Activated CD4-positive, alpha-beta memory T cell treated with anti-CD3 and anti-CD28 coated beads, Interleukin-2, amount 10 ng/mL, durations not matched to agents 7 days and 5 days (primary cell): ENCODE results near the gene IKZF3. TPM values are rescaled to one million over a fixed set of nuclear protein-coding genes. Genes with fewer than 3 reads are reported as not detected.
A peak's percentile ranks its signal among the peaks of the same experiment; 100 is the strongest.
"Not testable (repeated sequence)": the region's sequence is repeated elsewhere in the genome, so short reads cannot be mapped to it uniquely, and the experiment has no call there.

Experiments
- CTCF ChIA-PET: fragments of 350-600 bp; sonication (Branson Sonifier 250); formaldehyde crosslinking; loops from one replicate; lab custom pipeline; 2021; ENCODE audit warnings: antibody characterized with exemption, inconsistent platforms; lab: Charles Lee
- POLR2A ChIA-PET: fragments of 350-600 bp; sonication (Branson Sonifier 250); formaldehyde crosslinking; loops from one replicate; lab custom pipeline; 2021; ENCODE audit warnings: antibody characterized with exemption; lab: Charles Lee
- DNase-seq: peaks from one replicate; pipeline ENCODE4 v3.0.0-alpha.2; 2020
- H3K27ac Mint-ChIP-seq: one replicate; pipeline ENCODE4 v1.8.0; 2021; ENCODE audit warnings: mild to moderate bottlenecking, mixed read lengths
- H3K27me3 Mint-ChIP-seq: one replicate; pipeline ENCODE4 v1.8.0; 2021; ENCODE audit warnings: mixed read lengths
- H3K36me3 Mint-ChIP-seq: one replicate; pipeline ENCODE4 v1.8.0; 2021; ENCODE audit warnings: low read depth, mixed read lengths
- H3K4me1 Mint-ChIP-seq: one replicate; pipeline ENCODE4 v1.8.0; 2021; ENCODE audit warnings: mixed read lengths
- H3K4me3 Mint-ChIP-seq: one replicate; pipeline ENCODE4 v1.8.0; 2021; ENCODE audit warnings: mild to moderate bottlenecking, mixed read lengths
- H3K9me3 Mint-ChIP-seq: one replicate; pipeline ENCODE4 v1.8.0; 2021; ENCODE audit warnings: mixed read lengths
- total RNA-seq, 2 experiments: library from RNA; stranded (reverse); gene quantifications; one replicate each; pipeline ENCODE4 v1.2.3, GENCODE V29; 2021

IKZF3 gene
- total RNA-seq, 2 experiments from 2014 or later, result 37.9 to 38.2 TPM

- Mint-ChIP-seq H3K4me1 (peaks cover 22% of the 10 kb centered on the region), H3K27ac (no peak overlapping the region), H3K4me3 (no peak overlapping the region), H3K36me3 (no peaks in the 10 kb centered on the region), H3K9me3 (peaks cover 2% of the 10 kb centered on the region), H3K27me3 (peaks cover 2% of the 10 kb centered on the region)
- DNase-seq, result no peak
- CTCF ChIA-PET, result interaction anchor here (1.5 to 2.6 kb wide), 4 partner anchors 8 to 141 kb away, joined by 3 to 30 read pairs (median 6); partner anchors contain the start of genes IKZF3, MIEN1 and PSMD3
- POLR2A ChIA-PET, result interaction anchor here (1.1 to 1.3 kb wide), 2 partner anchors 87 to 109 kb away, joined by 3 to 6 read pairs; partner anchors contain the start of gene PSMD3
Measured at GRCh38 chr17:39871801-39872200, 7.7 kb upstream of the IKZF3 start.

GRCh38 chr17:39870776-39871175 lies 6.7 kb upstream of the IKZF3 start:
- ChIA-PET CTCF (no interaction called here), POLR2A (interaction anchor here (1.4 kb wide), 1 partner anchor 110 kb away, joined by 3 read pairs; the partner anchor contains the start of gene PSMD3)
- Mint-ChIP-seq H3K4me1 (peaks cover 31% of the 10 kb centered on the region), H3K4me3 (no peak overlapping the region), H3K27ac (no peak overlapping the region), H3K27me3 (no peaks in the 10 kb centered on the region), H3K9me3 (peaks cover 2% of the 10 kb centered on the region), H3K36me3 (no peaks in the 10 kb centered on the region)
- DNase-seq, result no peak

DNA sequence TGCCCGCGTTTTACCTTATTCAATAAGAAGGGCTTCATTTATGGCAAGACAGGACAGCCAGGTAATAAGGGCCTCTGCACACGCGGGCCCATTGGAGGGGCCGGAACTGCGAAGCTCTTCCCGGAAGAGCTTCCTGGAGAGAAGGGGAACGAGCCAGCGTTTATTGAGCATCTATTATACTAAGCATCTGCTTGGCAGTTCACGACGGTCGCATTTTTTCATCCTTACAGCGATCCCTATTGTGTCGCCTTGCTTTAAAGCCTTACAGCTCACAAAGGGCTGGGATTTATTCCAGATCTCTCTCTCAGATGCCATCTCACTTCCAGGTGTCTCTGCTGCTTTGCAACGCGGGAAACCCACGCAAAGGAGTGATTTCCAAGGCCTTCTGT lies 4.4 kb upstream of the IKZF3 start:
- ChIA-PET CTCF (interaction anchor here (1.1 kb wide), 1 partner anchor 112 kb away, joined by 3 read pairs; the partner anchor contains the start of gene PSMD3), POLR2A (interaction anchor here (0.8 to 1.0 kb wide), 3 partner anchors 58 to 112 kb away, joined by 3 to 4 read pairs (median 4); partner anchors contain the start of gene PSMD3)
- Mint-ChIP-seq H3K9me3 (peaks cover 2% of the 10 kb centered on the region), H3K36me3 (no peaks in the 10 kb centered on the region), H3K4me1 (peaks cover 47% of the 10 kb centered on the region), H3K4me3 (peak overlapping the region; percentile 57), H3K27ac (peak overlapping the region; percentile 42), H3K27me3 (no peaks in the 10 kb centered on the region)
- DNase-seq, result no peak

DNA sequence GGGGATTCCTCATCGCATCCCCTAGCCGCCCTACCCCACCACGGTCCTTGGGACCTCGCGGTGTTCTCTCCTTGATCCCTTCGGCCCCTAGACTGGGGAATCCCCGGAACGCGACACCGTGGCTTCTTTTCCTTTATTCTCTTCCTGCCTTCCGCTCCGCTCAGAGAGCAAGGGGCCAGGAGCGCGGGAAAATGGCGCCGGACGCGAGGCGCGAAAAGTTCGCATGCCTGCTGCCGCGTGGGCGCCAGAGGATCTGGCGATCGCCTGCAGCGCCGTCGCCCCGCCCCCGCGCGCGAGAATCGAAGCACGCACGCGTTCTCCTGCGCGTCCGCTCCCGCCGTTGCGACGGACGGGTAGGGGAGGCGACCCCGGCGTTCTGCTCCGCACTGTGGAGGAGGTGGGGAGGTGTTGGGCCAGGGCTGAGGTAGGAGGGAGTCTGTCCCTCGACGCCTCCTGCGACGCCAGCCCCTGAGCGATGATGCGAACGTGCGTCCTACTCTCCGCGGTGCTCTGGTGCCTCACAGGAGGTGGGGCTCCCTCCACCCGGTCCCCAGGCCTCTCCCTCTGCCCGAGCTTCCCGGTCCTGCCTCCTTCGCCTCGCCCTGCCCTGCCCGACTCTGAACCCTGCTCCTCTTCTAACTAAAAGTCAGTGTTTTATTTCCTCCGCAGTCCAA lies 3.9 kb upstream of the IKZF3 start, which contains the start of gene ZPBP2:
ZPBP2 (plus strand) TSS at position 323 of the 674 bp plus-strand sequence; CDS start at position 476, 153 bp downstream.
- H3K4me3 Mint-ChIP-seq, result peak within 1 kb of the TSS; percentile 57
- no peaks in the 10 kb centered on the region for H3K27me3 Mint-ChIP-seq
- H3K27ac Mint-ChIP-seq, result peak within 1 kb of the TSS; percentile 88
- DNase-seq, result peak; percentile 64
- POLR2A ChIA-PET, result interaction anchor here (1.0 kb wide), 5 partner anchors 59 to 113 kb away, joined by 3 to 5 read pairs (median 4); partner anchors contain the start of gene PSMD3
- peaks cover 2% of the 10 kb centered on the region for H3K9me3 Mint-ChIP-seq
- CTCF ChIA-PET, result interaction anchor here (1.0 to 1.1 kb wide), 2 partner anchors 75 to 113 kb away, joined by 3 read pairs; partner anchors contain the start of gene PSMD3
- H3K36me3 Mint-ChIP-seq, result no peaks in the 10 kb centered on the region
- peaks cover 52% of the 10 kb centered on the region for H3K4me1 Mint-ChIP-seq

DNA sequence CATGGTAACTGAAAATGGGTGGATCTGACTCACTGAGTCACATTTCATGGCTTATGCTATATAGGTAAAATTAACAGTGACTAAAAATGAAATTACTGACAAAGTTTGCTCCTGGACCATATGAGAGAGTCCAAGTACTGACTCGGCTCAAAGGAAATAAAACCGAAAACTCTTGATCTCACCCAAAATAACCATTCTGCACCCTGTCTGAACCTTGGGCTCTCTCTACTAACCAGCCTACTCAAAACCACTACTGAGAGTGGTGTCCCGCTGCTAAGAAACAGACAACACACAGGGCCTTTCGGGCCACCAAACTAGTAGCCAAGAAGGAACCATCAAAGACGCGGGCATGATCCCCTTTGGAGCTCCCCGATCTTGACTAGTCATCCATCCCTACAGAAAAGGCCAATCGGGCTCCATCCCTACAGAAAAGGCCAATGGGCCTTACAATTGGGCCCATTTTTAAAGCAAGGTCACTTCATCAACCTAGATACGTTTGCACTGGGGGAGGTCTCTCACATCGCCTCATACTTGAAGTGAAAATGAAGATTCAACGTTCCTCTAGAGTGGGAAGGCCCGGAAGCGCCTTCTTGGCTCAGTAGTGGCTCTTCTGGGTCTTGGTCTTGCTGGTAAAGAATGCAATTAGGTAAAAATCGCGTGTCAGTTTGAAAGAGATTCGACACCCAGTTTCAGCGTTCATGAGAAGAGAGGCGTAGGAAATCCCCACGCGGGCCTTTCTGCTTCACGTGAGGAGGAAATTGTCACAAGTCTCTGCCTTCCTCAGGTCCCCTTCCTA lies 3.2 kb upstream of the IKZF3 start:
- Mint-ChIP-seq H3K36me3 (no peaks in the 10 kb centered on the region), H3K4me3 (peak overlapping the region; percentile 57), H3K4me1 (peaks cover 51% of the 10 kb centered on the region), H3K9me3 (peaks cover 2% of the 10 kb centered on the region), H3K27me3 (no peaks in the 10 kb centered on the region), H3K27ac (peak overlapping the region; percentile 88)
- DNase-seq, result peak; percentile 47
- ChIA-PET CTCF (interaction anchor here (1.0 kb wide), 1 partner anchor 75 kb away, joined by 3 read pairs; no protein-coding TSS in a partner anchor), POLR2A (interaction anchor here (0.6 to 1.0 kb wide), 5 partner anchors 59 to 263 kb away, joined by 3 to 5 read pairs (median 3); partner anchors contain the start of gene PSMD3)

GRCh38 chr17:39866013-39866730 lies 2.1 kb upstream of the IKZF3 start:
- Mint-ChIP-seq H3K27me3 (no peaks in the 10 kb centered on the region), H3K4me1 (peaks cover 55% of the 10 kb centered on the region), H3K9me3 (peaks cover 2% of the 10 kb centered on the region), H3K4me3 (no peak overlapping the region), H3K27ac (no peak overlapping the region), H3K36me3 (no peaks in the 10 kb centered on the region)
- DNase-seq, result no peak
- CTCF ChIA-PET, result no interaction called here
- POLR2A ChIA-PET, result interaction anchor here (1.3 to 6.2 kb wide), 6 partner anchors 72 to 136 kb away, joined by 3 to 43 read pairs (median 12); partner anchors contain the start of gene MIEN1

GRCh38 chr17:39863244-39863917 lies 731 bp downstream of the IKZF3 start:
- no peak for DNase-seq
- ChIA-PET POLR2A (interaction anchor here (0.9 to 6.2 kb wide), 14 partner anchors 15 to 117 kb away, joined by 3 to 43 read pairs (median 8); partner anchors contain the start of gene PSMD3), CTCF (interaction anchor here (0.7 to 4.0 kb wide), 7 partner anchors 9 to 209 kb away, joined by 3 to 14 read pairs (median 3); partner anchors contain the start of gene PSMD3)
- Mint-ChIP-seq H3K27me3 (no peaks in the 10 kb centered on the region), H3K27ac (peak overlapping the region; percentile 80), H3K4me1 (peaks cover 59% of the 10 kb centered on the region), H3K4me3 (peak overlapping the region; percentile 84), H3K36me3 (peaks cover 3% of the 10 kb centered on the region), H3K9me3 (peaks cover 2% of the 10 kb centered on the region)

DNA sequence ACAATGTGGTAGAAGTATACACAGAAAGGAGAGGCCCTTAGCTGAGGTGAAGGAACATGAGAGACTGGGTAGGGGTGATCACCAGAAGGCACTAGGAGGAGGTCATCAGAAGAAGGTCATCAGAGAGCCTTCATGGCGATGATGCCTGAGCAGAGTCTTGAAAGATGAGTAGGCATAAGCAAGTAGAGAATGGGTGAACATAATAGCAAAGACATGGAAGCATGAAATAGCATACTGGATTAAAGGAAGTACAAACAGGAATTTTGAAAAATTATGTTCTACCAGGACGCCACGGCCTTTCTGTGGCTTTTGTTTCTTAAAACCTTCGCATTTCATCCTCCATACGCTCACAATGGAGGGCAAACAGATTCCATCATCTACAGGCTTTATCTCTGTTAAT lies 2.9 kb downstream of the IKZF3 start:
- DNase-seq, result no peak

GRCh38 chr17:39855911-39856649 lies 8.0 kb downstream of the IKZF3 start:
- CTCF ChIA-PET, POLR2A ChIA-PET, H3K27me3 Mint-ChIP-seq, H3K9me3 Mint-ChIP-seq, H3K4me3 Mint-ChIP-seq, DNase-seq, H3K27ac Mint-ChIP-seq: not testable (repeated sequence)
- Mint-ChIP-seq H3K4me1 (peaks cover 23% of the 10 kb centered on the region), H3K36me3 (peaks cover 12% of the 10 kb centered on the region)

More for the DNA sequence above, 2.9 kb downstream of the IKZF3 start:
- POLR2A ChIA-PET, result interaction anchor here (0.7 to 6.2 kb wide), 13 partner anchors 9 to 131 kb away, joined by 3 to 43 read pairs (median 6); partner anchors contain the start of genes MIEN1 and PSMD3
- CTCF ChIA-PET, result interaction anchor here (0.8 to 4.0 kb wide), 9 partner anchors 18 to 240 kb away, joined by 3 to 14 read pairs (median 4); partner anchors contain the start of gene PSMD3
- Mint-ChIP-seq H3K27ac (peak overlapping the region; percentile 59), H3K27me3 (no peaks in the 10 kb centered on the region), H3K4me3 (peak overlapping the region; percentile 62), H3K4me1 (peaks cover 41% of the 10 kb centered on the region), H3K9me3 (no peaks in the 10 kb centered on the region), H3K36me3 (peaks cover 3% of the 10 kb centered on the region)

GRCh38 chr17:39854909-39855308 lies 9.2 kb downstream of the IKZF3 start:
- ChIA-PET CTCF (no interaction called here), POLR2A (no interaction called here)
- Mint-ChIP-seq H3K9me3 (no peaks in the 10 kb centered on the region), H3K4me3 (no peak overlapping the region), H3K27ac (no peak overlapping the region), H3K4me1 (peaks cover 17% of the 10 kb centered on the region), H3K36me3 (peaks cover 11% of the 10 kb centered on the region), H3K27me3 (no peaks in the 10 kb centered on the region)
- no peak for DNase-seq

- POLR2A ChIA-PET, result interaction anchor here (0.8 to 1.2 kb wide), 3 partner anchors 9 to 31 kb away, joined by 3 to 4 read pairs (median 4); no protein-coding TSS in a partner anchor
- Mint-ChIP-seq H3K4me3 (peak overlapping the region; percentile 2), H3K36me3 (peaks cover 14% of the 10 kb centered on the region), H3K27me3 (no peaks in the 10 kb centered on the region), H3K9me3 (no peaks in the 10 kb centered on the region), H3K4me1 (peaks cover 29% of the 10 kb centered on the region), H3K27ac (no peak overlapping the region)
- CTCF ChIA-PET, result no interaction called here
- no peak for DNase-seq
Measured at GRCh38 chr17:39852239-39852638, 11.9 kb downstream of the IKZF3 start.
